T1000 (cell line): ENCODE results near the gene CYTIP.
"Not testable (repeated sequence)": the region's sequence is repeated elsewhere in the genome, so short reads cannot be mapped to it uniquely, and the experiment has no call there.

Experiments used
- DNase-seq: peaks from one replicate; lab custom pipeline; 2025; ENCODE audit warnings: mixed read lengths; lab: John Stamatoyannopoulos, UW

The CYTIP gene

GRCh38 chr2:157368508-157368907 is 75.4 kb downstream of the CYTIP start:
- not testable (repeated sequence) for DNase-seq

- DNase-seq = no peak
These were observed 76.2 kb downstream of the CYTIP start for GRCh38 chr2:157367704-157368103.
